Keratinocyte (primary cell): ENCODE data around the gene ZNG1A.
"Not testable (repeated sequence)": the region's sequence is repeated elsewhere in the genome, so short reads cannot be mapped to it uniquely, and the experiment has no call there.

Experiments
- EZH2 ChIP-seq: IDR thresholded peaks from one replicate; pipeline ENCODE4 v1.6.1; 2012; ENCODE audit warnings: inconsistent platforms, mild to moderate bottlenecking, low read length, moderate library complexity
- TF ChIP-seq, protein P1 (sequence below), 3 experiments: IDR thresholded peaks in 1 of 3; conservative IDR thresholded peaks in 1 of 3; optimal IDR thresholded peaks in 1 of 3; 2 replicates in 2 of 3; 3 replicates in 1 of 3; pipeline versions ENCODE3 to v1.5.1; 2011; ENCODE audit warnings: low read length in 3 of 3, mild to moderate bottlenecking in 3 of 3, moderate library complexity in 2 of 3, control low read depth in 1 of 3, inconsistent platforms in 1 of 3; ENCODE audit not compliant: insufficient read depth in 2 of 3; ENCODE audit errors: extremely low read depth in 1 of 3

DNA sequence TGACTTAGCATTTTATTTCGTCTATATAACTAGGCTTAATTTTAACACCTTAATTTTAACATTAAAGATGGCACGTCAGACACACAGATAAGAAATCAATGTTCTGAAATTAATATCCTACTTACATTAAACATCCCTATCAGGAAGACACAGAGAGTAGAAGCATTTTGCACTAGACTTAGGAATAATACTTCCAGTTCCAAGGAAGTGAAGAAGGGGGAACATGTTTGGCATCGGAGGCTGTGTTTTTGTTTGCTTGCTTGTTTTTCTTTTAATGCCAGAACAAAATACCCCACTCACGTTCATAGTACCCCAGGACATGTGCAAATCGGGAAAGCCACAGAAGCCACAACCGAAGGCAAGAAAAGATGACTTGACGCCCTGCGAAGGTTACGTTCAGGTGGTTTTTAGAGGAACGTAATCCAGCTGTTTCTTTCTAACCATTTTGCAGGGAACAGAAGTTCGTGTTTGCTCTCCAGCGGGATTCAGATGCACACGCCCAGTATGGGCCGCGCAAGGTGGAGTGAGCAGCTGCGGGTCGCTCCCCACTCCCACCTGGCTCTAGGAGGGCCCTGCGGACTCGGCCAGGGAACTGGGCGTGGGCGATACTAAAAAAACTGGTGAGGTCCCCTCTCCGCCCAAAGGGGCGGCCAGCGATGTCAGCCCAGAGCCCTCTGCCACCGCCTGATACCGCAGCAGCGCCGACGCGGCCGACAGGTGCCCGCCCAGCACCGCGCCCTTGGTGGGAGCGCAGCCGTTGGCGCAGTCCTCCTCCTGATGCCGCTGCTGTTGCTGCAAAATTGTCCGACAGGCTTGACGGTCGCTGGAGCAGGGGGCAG is 62.4 kb downstream of the ZNG1A start:
- TF ChIP-seq, protein P1, sequence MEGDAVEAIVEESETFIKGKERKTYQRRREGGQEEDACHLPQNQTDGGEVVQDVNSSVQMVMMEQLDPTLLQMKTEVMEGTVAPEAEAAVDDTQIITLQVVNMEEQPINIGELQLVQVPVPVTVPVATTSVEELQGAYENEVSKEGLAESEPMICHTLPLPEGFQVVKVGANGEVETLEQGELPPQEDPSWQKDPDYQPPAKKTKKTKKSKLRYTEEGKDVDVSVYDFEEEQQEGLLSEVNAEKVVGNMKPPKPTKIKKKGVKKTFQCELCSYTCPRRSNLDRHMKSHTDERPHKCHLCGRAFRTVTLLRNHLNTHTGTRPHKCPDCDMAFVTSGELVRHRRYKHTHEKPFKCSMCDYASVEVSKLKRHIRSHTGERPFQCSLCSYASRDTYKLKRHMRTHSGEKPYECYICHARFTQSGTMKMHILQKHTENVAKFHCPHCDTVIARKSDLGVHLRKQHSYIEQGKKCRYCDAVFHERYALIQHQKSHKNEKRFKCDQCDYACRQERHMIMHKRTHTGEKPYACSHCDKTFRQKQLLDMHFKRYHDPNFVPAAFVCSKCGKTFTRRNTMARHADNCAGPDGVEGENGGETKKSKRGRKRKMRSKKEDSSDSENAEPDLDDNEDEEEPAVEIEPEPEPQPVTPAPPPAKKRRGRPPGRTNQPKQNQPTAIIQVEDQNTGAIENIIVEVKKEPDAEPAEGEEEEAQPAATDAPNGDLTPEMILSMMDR (optimal IDR thresholded peaks at IDR 0.05 in 1 of 3, IDR thresholded peaks at IDR 0.05 in 1 of 3, conservative IDR thresholded peaks at IDR 0.05 in 1 of 3; ENCODE audit: extremely low read depth in 1 of 3, insufficient read depth in 2 of 3, low read length in 3 of 3), result not testable (repeated sequence)
- peak; percentile 62 for TF ChIP-seq EZH2
